ENCODE results near the gene PIGR.

GRCh38 chr1:206898089-206898914 is 48.0 kb downstream of the PIGR start:
- TF ChIP-seq, protein P1, sequence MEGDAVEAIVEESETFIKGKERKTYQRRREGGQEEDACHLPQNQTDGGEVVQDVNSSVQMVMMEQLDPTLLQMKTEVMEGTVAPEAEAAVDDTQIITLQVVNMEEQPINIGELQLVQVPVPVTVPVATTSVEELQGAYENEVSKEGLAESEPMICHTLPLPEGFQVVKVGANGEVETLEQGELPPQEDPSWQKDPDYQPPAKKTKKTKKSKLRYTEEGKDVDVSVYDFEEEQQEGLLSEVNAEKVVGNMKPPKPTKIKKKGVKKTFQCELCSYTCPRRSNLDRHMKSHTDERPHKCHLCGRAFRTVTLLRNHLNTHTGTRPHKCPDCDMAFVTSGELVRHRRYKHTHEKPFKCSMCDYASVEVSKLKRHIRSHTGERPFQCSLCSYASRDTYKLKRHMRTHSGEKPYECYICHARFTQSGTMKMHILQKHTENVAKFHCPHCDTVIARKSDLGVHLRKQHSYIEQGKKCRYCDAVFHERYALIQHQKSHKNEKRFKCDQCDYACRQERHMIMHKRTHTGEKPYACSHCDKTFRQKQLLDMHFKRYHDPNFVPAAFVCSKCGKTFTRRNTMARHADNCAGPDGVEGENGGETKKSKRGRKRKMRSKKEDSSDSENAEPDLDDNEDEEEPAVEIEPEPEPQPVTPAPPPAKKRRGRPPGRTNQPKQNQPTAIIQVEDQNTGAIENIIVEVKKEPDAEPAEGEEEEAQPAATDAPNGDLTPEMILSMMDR (conservative IDR thresholded peaks at IDR 0.05; ENCODE audit: low read length) = no peak
- no peak for TF ChIP-seq EZH2phosphoT487 (IDR thresholded peaks at IDR 0.05; ENCODE audit: borderline replicate concordance, low read depth, low read length)
